ENCODE measurements around the gene PSMB3.
A peak's percentile ranks its signal among the peaks of the same experiment; 100 is the strongest.
"Not testable (repeated sequence)": the region's sequence is repeated elsewhere in the genome, so short reads cannot be mapped to it uniquely, and the experiment has no call there.

PSMB3 gene

GRCh38 chr17:38716368-38717005, 36.1 kb upstream of the PSMB3 start:
- no peak for DNase-seq (ENCODE audit: low read depth in 2 of 2)

- no peak for DNase-seq (ENCODE audit: low read depth in 2 of 2)
Measured at GRCh38 chr17:38717139-38717745, 35.3 kb upstream of the PSMB3 start.

GRCh38 chr17:38719289-38719942, 33.1 kb upstream of the PSMB3 start:
- no peak for DNase-seq (ENCODE audit: low read depth in 2 of 2)

- DNase-seq (ENCODE audit: low read depth in 2 of 2), result no peak
Measured at GRCh38 chr17:38719943-38720641, 32.4 kb upstream of the PSMB3 start.

- DNase-seq (ENCODE audit: low read depth in 2 of 2), result no peak
Measured at GRCh38 chr17:38720941-38721340, 31.6 kb upstream of the PSMB3 start.

- DNase-seq (ENCODE audit: low read depth in 2 of 2), result no peak
Measured at GRCh38 chr17:38721802-38722201, 30.7 kb upstream of the PSMB3 start.

- no peak for DNase-seq (ENCODE audit: low read depth in 2 of 2)
Measured at GRCh38 chr17:38724337-38724988, 28.1 kb upstream of the PSMB3 start.

- no peak for DNase-seq (ENCODE audit: low read depth in 2 of 2)
Measured at GRCh38 chr17:38725066-38725465, 27.5 kb upstream of the PSMB3 start.

- not testable (repeated sequence) for DNase-seq (ENCODE audit: low read depth in 2 of 2)
Measured at GRCh38 chr17:38726145-38726544, 26.4 kb upstream of the PSMB3 start.

- peak; percentile 68 to 76 for DNase-seq (ENCODE audit: low read depth in 2 of 2)
Measured at GRCh38 chr17:38727736-38728135, 24.8 kb upstream of the PSMB3 start.

- no peak for DNase-seq (ENCODE audit: low read depth in 2 of 2)
Measured at GRCh38 chr17:38728290-38728831, 24.2 kb upstream of the PSMB3 start.

- no peak for DNase-seq (ENCODE audit: low read depth in 2 of 2)
Measured at GRCh38 chr17:38729368-38729885, 23.1 kb upstream of the PSMB3 start.

GRCh38 chr17:38729886-38730525, 22.5 kb upstream of the PSMB3 start, which contains the start of gene CISD3:
CISD3 (plus strand) TSS chr17:38730341; CDS start chr17:38730359, 18 bp downstream.
- DNase-seq (ENCODE audit: low read depth in 2 of 2), result peak; percentile 71 to 84

- no peak for DNase-seq (ENCODE audit: low read depth in 2 of 2)
Measured at GRCh38 chr17:38730526-38731379, 21.8 kb upstream of the PSMB3 start.

- DNase-seq (ENCODE audit: low read depth in 2 of 2), result no peak
Measured at GRCh38 chr17:38731526-38732294, 20.8 kb upstream of the PSMB3 start.

GRCh38 chr17:38732376-38733281, 19.9 kb upstream of the PSMB3 start:
- DNase-seq (ENCODE audit: low read depth in 2 of 2), result no peak

- DNase-seq (ENCODE audit: low read depth in 2 of 2), result no peak
Measured at GRCh38 chr17:38733282-38733981, 19.1 kb upstream of the PSMB3 start.

All from stimulated activated CD4-positive, alpha-beta T cell treated with anti-CD3 and anti-CD28 coated beads, Interleukin-4, amount 100 ng/mL, for 48 hours (primary cell).